KOPT-K1 (cell line): Measurements from ENCODE around the gene TFDP3.

ENCODE experiments used
- H3K27ac ChIP-seq: fragments of 200-600 bp; sonication (generic); 2 replicates; pipeline ENCODE4 v1.5.1; 2016; ENCODE audit warnings: antibody characterized with exemption, mild to moderate bottlenecking, low read depth, low read length; ENCODE audit not compliant: poor library complexity, severe bottlenecking
- H3K36me3 ChIP-seq: fragments of 200-600 bp; sonication (generic); 2 replicates; pipeline ENCODE4 v1.5.1; 2017; ENCODE audit warnings: antibody characterized with exemption, mild to moderate bottlenecking, low read length, moderate library complexity; ENCODE audit not compliant: insufficient read depth
- H3K9me3 ChIP-seq: fragments of 200-600 bp; sonication (generic); 2 replicates; pipeline ENCODE4 v1.5.1; 2017; ENCODE audit warnings: antibody characterized with exemption, low read length, mild to moderate bottlenecking; ENCODE audit not compliant: insufficient read depth, poor library complexity, severe bottlenecking

The TFDP3 gene

GRCh38 chrX:133214301-133214700 is 3.9 kb downstream of the TFDP3 start:
- Histone ChIP-seq H3K9me3 (no peaks in the 10 kb centered on the region), H3K27ac (no peak overlapping the region), H3K36me3 (no peaks in the 10 kb centered on the region)

GRCh38 chrX:133213117-133213516 is 5.0 kb downstream of the TFDP3 start:
- Histone ChIP-seq H3K36me3 (no peaks in the 10 kb centered on the region), H3K9me3 (no peaks in the 10 kb centered on the region), H3K27ac (no peak overlapping the region)

- no peaks in the 10 kb centered on the region for H3K9me3 ChIP-seq
- H3K36me3 ChIP-seq, result no peaks in the 10 kb centered on the region
- no peak overlapping the region for H3K27ac ChIP-seq
Observed at GRCh38 chrX:133207751-133208150, 10.4 kb downstream of the TFDP3 start.

GRCh38 chrX:133191739-133192039 is 26.5 kb downstream of the TFDP3 start:
- Histone ChIP-seq H3K27ac (no peak overlapping the region), H3K36me3 (no peaks in the 10 kb centered on the region), H3K9me3 (no peaks in the 10 kb centered on the region)

- Histone ChIP-seq H3K9me3 (no peaks in the 10 kb centered on the region), H3K36me3 (no peaks in the 10 kb centered on the region), H3K27ac (no peak overlapping the region)
Observed at GRCh38 chrX:133190877-133191738, 27.0 kb downstream of the TFDP3 start.

GRCh38 chrX:133189195-133189594 is 29.0 kb downstream of the TFDP3 start:
- H3K36me3 ChIP-seq, result no peaks in the 10 kb centered on the region
- H3K27ac ChIP-seq, result no peak overlapping the region
- H3K9me3 ChIP-seq, result no peaks in the 10 kb centered on the region

GRCh38 chrX:133188631-133189030 is 29.5 kb downstream of the TFDP3 start:
- Histone ChIP-seq H3K27ac (no peak overlapping the region), H3K36me3 (no peaks in the 10 kb centered on the region), H3K9me3 (no peaks in the 10 kb centered on the region)

- Histone ChIP-seq H3K36me3 (no peaks in the 10 kb centered on the region), H3K9me3 (no peaks in the 10 kb centered on the region)
Observed at GRCh38 chrX:133185938-133186337, 32.2 kb downstream of the TFDP3 start.

GRCh38 chrX:133185119-133185518 is 33.0 kb downstream of the TFDP3 start:
- Histone ChIP-seq H3K27ac (no peak overlapping the region), H3K36me3 (no peaks in the 10 kb centered on the region), H3K9me3 (no peaks in the 10 kb centered on the region)

More at GRCh38 chrX:133185938-133186337, 32.2 kb downstream of the TFDP3 start:
- H3K27ac ChIP-seq, result no peak overlapping the region

GRCh38 chrX:133183806-133184205 is 34.3 kb downstream of the TFDP3 start:
- no peaks in the 10 kb centered on the region for H3K36me3 ChIP-seq
- H3K9me3 ChIP-seq, result no peaks in the 10 kb centered on the region
- no peak overlapping the region for H3K27ac ChIP-seq

- Histone ChIP-seq H3K36me3 (no peaks in the 10 kb centered on the region), H3K27ac (no peak overlapping the region), H3K9me3 (no peaks in the 10 kb centered on the region)
Observed at GRCh38 chrX:133179500-133179899, 38.7 kb downstream of the TFDP3 start.

GRCh38 chrX:133177202-133177601 is 41.0 kb downstream of the TFDP3 start:
- no peak overlapping the region for H3K27ac ChIP-seq
- H3K36me3 ChIP-seq, result no peaks in the 10 kb centered on the region

GRCh38 chrX:133175605-133176004 is 42.5 kb downstream of the TFDP3 start:
- Histone ChIP-seq H3K36me3 (no peaks in the 10 kb centered on the region), H3K27ac (no peak overlapping the region), H3K9me3 (no peaks in the 10 kb centered on the region)

More at GRCh38 chrX:133177202-133177601, 41.0 kb downstream of the TFDP3 start:
- no peaks in the 10 kb centered on the region for H3K9me3 ChIP-seq

- Histone ChIP-seq H3K27ac (no peak overlapping the region), H3K36me3 (no peaks in the 10 kb centered on the region), H3K9me3 (no peaks in the 10 kb centered on the region)
Observed at GRCh38 chrX:133175162-133175561, 43.0 kb downstream of the TFDP3 start.

- Histone ChIP-seq H3K36me3 (no peaks in the 10 kb centered on the region), H3K27ac (no peak overlapping the region), H3K9me3 (no peaks in the 10 kb centered on the region)
Observed at GRCh38 chrX:133171962-133172708, 46.0 kb downstream of the TFDP3 start.
